Measurements from ENCODE around the gene NFATC2IP. TPM values are rescaled to one million over a fixed set of nuclear protein-coding genes. Genes with fewer than 3 reads are reported as not detected.

Gene NFATC2IP
- total and polyA plus RNA-seq, 9 of the 15 experiments (the other 6 are each of a cell fraction or from before 2014, with no cell fraction given) = 15.6 to 106 (median 46.9) TPM

- TF ChIP-seq RBM14 (IDR thresholded peaks at IDR 0.05; ENCODE audit: borderline replicate concordance, insufficient read depth, low read depth, low read length) = 0 out of 2 replicates have a peak, but pooled peaks have one; percentile 47
- TF ChIP-seq KDM4B (IDR thresholded peaks at IDR 0.05; ENCODE audit: borderline replicate concordance in 2 of 2, low read depth in 1 of 2) = peak in 1 of 2 experiments; percentile 87; a peak in 1 of 4 replicates
- peak; percentile 62; the same call in 1 of the 2 replicates for TF ChIP-seq MECOM (CRISPR knock-in tag; IDR thresholded peaks at IDR 0.05)
- peak; percentile 76 for TF ChIP-seq HES1 (IDR thresholded peaks at IDR 0.05; ENCODE audit: low read depth)
- peak; percentile 67; the same call in 1 of the 2 replicates for TF ChIP-seq RB1 (IDR thresholded peaks at IDR 0.05; ENCODE audit: low read depth)
- 0 out of 2 replicates have a peak, but pooled peaks have one; percentile 7 for TF ChIP-seq HIVEP1 (CRISPR knock-in tag; IDR thresholded peaks at IDR 0.05)
- TF ChIP-seq CREB3L1 (IDR thresholded peaks at IDR 0.05; ENCODE audit: borderline replicate concordance, low read depth) = peak; percentile 86; the same call in 1 of the 2 replicates
- TF ChIP-seq SP1 (CRISPR knock-in tag; IDR thresholded peaks at IDR 0.05) = peak; percentile 89
- TF ChIP-seq SMARCC2 (IDR thresholded peaks at IDR 0.05; ENCODE audit: low read depth) = no peak
- peak; percentile 5; the same call in 1 of the 2 replicates for TF ChIP-seq STAG1 (CRISPR knock-in tag; IDR thresholded peaks at IDR 0.05; ENCODE audit: borderline replicate concordance)
- 0 out of 2 replicates have a peak, but pooled peaks have one; percentile 7 for TF ChIP-seq GATA2 (CRISPR knock-in tag; IDR thresholded peaks at IDR 0.05)
- peak; percentile 29; the same call in 1 of the 2 replicates for TF ChIP-seq TEAD4 (IDR thresholded peaks at IDR 0.05; ENCODE audit: low read length)
- no peak for TF ChIP-seq TEAD4 (CRISPR knock-in tag; IDR thresholded peaks at IDR 0.05; ENCODE audit: borderline replicate concordance)
- peak; percentile 46 for TF ChIP-seq CBFA2T3 (IDR thresholded peaks at IDR 0.05)
- peak; percentile 72; the same call in 1 of the 2 replicates for TF ChIP-seq ESRRA (IDR thresholded peaks at IDR 0.05; ENCODE audit: borderline replicate concordance, low read depth)
- peak; percentile 65 for TF ChIP-seq GABPA (tag; conservative IDR thresholded peaks at IDR 0.05; ENCODE audit: low read depth)
- TF ChIP-seq GMEB1 (CRISPR knock-in tag; IDR thresholded peaks at IDR 0.05) = peak; percentile 57
- TF ChIP-seq ZC3H11A (IDR thresholded peaks at IDR 0.05; ENCODE audit: low read depth, low read length) = no peak
- 0 out of 2 replicates have a peak, but pooled peaks have one; percentile 31 for TF ChIP-seq ZNF431 (CRISPR knock-in tag; IDR thresholded peaks at IDR 0.05)
- peak; percentile 64 for TF ChIP-seq EP300 (IDR thresholded peaks at IDR 0.05; ENCODE audit: low read length)
- TF ChIP-seq TCF7 (IDR thresholded peaks at IDR 0.05; ENCODE audit: borderline replicate concordance) = 0 out of 2 replicates have a peak, but pooled peaks have one; percentile 72
- TF ChIP-seq RBFOX2 (IDR thresholded peaks at IDR 0.05; ENCODE audit: low read depth, low read length) = peak; percentile 88
- peak; percentile 83 for TF ChIP-seq ZFX (CRISPR knock-in tag; IDR thresholded peaks at IDR 0.05)
- TF ChIP-seq FOXK2 (conservative IDR thresholded peaks at IDR 0.05 in 1 of 2, IDR thresholded peaks at IDR 0.05 in 1 of 2; ENCODE audit: low read depth in 2 of 2) = peak; percentile 95
- 0 out of 2 replicates have a peak, but pooled peaks have one; percentile 69 for TF ChIP-seq PHF21A (IDR thresholded peaks at IDR 0.05; ENCODE audit: borderline replicate concordance, low read depth)
- TF ChIP-seq SIN3B (IDR thresholded peaks at IDR 0.05; ENCODE audit: low read depth) = peak; percentile 100
These were observed 23.9 kb downstream of the NFATC2IP start, which contains the start of gene SPNS1 (continued) for GRCh38 chr16:28974437-28975157.

Data from K562 (cell line).